ENCODE results near the gene KCNJ16. TPM values are rescaled to one million over a fixed set of nuclear protein-coding genes. Genes with fewer than 3 reads are reported as not detected.

Gene KCNJ16
- total RNA-seq, 1 donor from 2014 or later, result 0.35 TPM

DNA sequence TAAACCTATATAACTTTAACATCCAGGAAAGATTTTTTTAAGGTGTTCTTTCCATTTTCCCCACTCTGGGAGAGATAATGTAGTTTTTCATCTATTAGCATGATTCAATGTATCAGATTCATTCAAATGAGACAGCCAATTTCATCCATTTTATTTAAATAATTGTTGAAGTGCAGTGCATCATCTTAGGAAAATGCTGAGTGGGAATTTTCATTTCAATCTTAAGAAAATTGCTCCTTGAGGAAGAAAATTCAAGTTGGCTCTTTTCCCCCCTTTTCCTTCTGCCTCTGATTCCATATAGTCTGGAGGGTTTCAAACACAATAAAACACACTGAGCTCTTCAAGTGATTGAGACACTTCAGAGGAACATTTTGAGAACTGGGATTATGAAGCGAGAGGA, 3.4 kb upstream of the KCNJ16 start:
- TF ChIP-seq, protein P1, sequence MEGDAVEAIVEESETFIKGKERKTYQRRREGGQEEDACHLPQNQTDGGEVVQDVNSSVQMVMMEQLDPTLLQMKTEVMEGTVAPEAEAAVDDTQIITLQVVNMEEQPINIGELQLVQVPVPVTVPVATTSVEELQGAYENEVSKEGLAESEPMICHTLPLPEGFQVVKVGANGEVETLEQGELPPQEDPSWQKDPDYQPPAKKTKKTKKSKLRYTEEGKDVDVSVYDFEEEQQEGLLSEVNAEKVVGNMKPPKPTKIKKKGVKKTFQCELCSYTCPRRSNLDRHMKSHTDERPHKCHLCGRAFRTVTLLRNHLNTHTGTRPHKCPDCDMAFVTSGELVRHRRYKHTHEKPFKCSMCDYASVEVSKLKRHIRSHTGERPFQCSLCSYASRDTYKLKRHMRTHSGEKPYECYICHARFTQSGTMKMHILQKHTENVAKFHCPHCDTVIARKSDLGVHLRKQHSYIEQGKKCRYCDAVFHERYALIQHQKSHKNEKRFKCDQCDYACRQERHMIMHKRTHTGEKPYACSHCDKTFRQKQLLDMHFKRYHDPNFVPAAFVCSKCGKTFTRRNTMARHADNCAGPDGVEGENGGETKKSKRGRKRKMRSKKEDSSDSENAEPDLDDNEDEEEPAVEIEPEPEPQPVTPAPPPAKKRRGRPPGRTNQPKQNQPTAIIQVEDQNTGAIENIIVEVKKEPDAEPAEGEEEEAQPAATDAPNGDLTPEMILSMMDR (IDR thresholded peaks at IDR 0.05), result no peak
- DNase-seq (no peak), ATAC-seq (no peak)
- H3K9me3 ChIP-seq, result no peaks in the 10 kb centered on the region
- intact Hi-C loops (cut with DNase I), result no loop called here
- no peaks in the 10 kb centered on the region for H3K4me1 ChIP-seq
- H3K36me3 ChIP-seq, result no peaks in the 10 kb centered on the region
- no peaks in the 10 kb centered on the region for H3K27me3 ChIP-seq
- no peak overlapping the region for H3K27ac ChIP-seq
- no peak overlapping the region for H3K4me3 ChIP-seq

DNA sequence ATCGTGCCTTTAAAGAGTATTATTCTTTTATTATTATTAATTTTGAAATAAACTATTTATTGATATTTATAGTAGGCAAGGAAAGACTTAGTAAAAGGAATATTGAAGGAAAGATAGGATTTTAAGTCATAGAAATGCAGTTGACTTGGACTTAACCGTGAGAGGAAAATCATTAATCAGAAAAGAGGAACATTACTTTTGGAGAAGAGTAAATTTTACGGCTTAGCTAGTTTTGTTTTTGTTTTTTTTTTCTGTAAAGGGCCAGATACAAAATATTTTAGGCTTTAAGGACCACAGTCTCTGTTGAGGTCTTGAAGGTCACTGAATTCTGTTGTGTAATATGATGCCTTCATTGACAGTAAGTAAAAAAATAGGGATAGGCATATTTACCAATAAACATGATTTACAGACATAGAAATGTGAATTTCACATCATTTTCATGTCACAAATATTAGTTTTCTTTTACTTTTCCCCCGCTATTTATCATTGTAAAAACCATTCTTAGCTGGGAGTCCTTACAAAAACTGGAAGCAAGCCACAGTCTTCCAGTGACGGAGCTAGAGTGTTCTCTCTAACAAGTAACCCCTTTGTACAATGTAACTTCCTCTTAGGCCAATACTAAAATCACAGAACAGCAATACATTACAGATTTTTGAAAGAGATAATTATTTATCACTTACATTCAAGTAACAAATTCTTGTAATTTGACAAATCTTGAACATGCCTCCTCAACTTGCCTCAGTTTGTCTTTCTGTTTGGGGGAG, 2.3 kb upstream of the KCNJ16 start:
- H3K27me3 ChIP-seq, result no peaks in the 10 kb centered on the region
- H3K9me3 ChIP-seq, result no peaks in the 10 kb centered on the region
- H3K36me3 ChIP-seq, result no peaks in the 10 kb centered on the region
- H3K27ac ChIP-seq, result no peak overlapping the region
- TF ChIP-seq, protein P1 (IDR thresholded peaks at IDR 0.05), result no peak
- no peak for ATAC-seq
- intact Hi-C loops (cut with DNase I), result no loop called here
- H3K4me3 ChIP-seq, result no peak overlapping the region
- no peaks in the 10 kb centered on the region for H3K4me1 ChIP-seq
- DNase-seq, result no peak

DNA sequence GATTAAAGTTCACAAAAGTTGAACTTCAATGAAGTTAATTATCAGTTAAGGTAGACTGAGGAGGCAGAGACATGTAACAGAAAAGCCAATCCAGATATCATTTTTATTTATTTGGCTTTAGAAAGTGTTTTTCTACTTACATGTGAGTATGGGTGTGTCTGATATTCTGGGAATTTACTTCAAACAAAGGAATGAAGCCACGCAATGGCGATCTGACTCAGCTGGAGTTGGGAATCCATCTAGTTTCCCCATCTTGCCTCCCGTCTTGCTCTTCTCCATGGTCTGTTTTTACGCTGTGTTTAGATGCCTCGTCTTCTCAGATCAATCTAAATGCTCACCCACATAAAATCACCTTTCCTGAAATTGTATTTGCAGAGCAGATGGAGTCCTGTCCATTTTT, 1.7 kb upstream of the KCNJ16 start:
- intact Hi-C loops (cut with DNase I), result no loop called here
- Histone ChIP-seq H3K36me3 (no peaks in the 10 kb centered on the region), H3K4me3 (no peak overlapping the region), H3K9me3 (no peaks in the 10 kb centered on the region), H3K4me1 (no peaks in the 10 kb centered on the region), H3K27me3 (no peaks in the 10 kb centered on the region), H3K27ac (no peak overlapping the region)
- TF ChIP-seq, protein P1 (IDR thresholded peaks at IDR 0.05), result no peak
- ATAC-seq, result no peak
- DNase-seq, result no peak

DNA sequence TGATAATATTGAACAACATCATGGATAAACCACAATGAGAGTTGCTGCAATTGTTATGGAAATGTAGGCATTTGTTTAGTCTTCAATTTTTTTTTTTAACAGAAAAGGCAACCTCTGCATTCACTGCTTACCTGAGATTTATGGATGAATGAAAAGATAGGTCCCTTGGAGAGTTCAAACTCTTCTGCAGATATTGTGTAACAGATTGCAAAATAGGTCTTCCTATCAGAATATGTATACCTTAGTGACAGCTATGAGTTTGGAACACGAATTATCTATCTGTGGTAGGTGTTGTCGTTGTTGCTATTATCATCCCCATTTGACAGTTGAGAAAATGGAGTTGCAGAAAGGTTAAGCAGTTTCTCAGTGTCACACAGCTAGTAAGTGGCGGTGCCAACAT, 1.2 kb upstream of the KCNJ16 start:
- Histone ChIP-seq H3K27me3 (no peaks in the 10 kb centered on the region), H3K36me3 (no peaks in the 10 kb centered on the region), H3K27ac (no peak overlapping the region), H3K9me3 (no peaks in the 10 kb centered on the region), H3K4me1 (no peaks in the 10 kb centered on the region), H3K4me3 (no peak overlapping the region)
- intact Hi-C loops (cut with DNase I), result no loop called here
- no peak for DNase-seq
- no peak for ATAC-seq
- TF ChIP-seq, protein P1 (IDR thresholded peaks at IDR 0.05), result no peak

DNA sequence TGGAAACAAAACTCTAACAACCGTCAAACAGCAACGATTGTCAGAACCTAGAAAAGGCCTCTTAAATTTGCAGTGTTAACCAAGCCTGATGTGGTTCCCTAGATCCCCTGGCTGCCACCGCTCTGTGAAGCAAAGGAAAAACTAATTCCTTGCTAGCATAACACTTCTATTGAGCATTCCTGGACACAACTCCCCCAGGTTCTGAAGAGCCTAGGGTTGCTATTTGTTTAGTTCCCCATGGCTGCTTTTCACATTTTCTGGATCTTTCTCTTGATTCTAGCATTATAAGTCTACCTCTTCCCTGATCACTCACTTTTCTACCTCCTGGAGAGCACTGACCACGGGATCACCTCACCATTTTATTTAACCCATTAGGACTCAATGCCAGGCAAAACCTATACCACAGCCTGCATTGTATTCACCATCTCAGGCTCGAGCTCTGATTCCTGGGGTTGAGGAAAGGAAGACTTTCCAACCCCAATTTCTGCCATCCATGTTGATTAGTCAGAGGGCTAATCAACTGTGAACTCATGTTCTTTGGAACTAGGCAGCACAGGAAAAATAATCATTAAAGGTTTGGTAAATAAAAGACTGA, 692 bp upstream of the KCNJ16 start:
- Histone ChIP-seq H3K9me3 (no peaks in the 10 kb centered on the region), H3K36me3 (no peaks in the 10 kb centered on the region), H3K4me3 (no peak overlapping the region), H3K27ac (no peak overlapping the region), H3K27me3 (no peaks in the 10 kb centered on the region), H3K4me1 (no peaks in the 10 kb centered on the region)
- intact Hi-C loops (cut with DNase I), result no loop called here
- TF ChIP-seq, protein P1 (IDR thresholded peaks at IDR 0.05), result no peak
- no peak for ATAC-seq
- DNase-seq, result no peak
